ENCODE measurements around the gene CSF2RB.

CSF2RB gene

GRCh38 chr22:36922711-36923110, 9.3 kb downstream of the CSF2RB start:
- no peak for DNase-seq

GRCh38 chr22:36923131-36923788, 9.8 kb downstream of the CSF2RB start:
- no peak for DNase-seq

GRCh38 chr22:36924151-36924698, 10.8 kb downstream of the CSF2RB start:
- no peak for DNase-seq

GRCh38 chr22:36925388-36926290, 12.2 kb downstream of the CSF2RB start:
- no peak for DNase-seq

- no peak for DNase-seq
These were observed 12.9 kb downstream of the CSF2RB start for GRCh38 chr22:36926309-36926708.

GRCh38 chr22:36926721-36927435, 13.4 kb downstream of the CSF2RB start:
- DNase-seq, result no peak

- no peak for DNase-seq
These were observed 14.2 kb downstream of the CSF2RB start for GRCh38 chr22:36927671-36928070.

GRCh38 chr22:36928196-36928595, 14.8 kb downstream of the CSF2RB start:
- no peak for DNase-seq

GRCh38 chr22:36928786-36929535, 15.5 kb downstream of the CSF2RB start:
- no peak for DNase-seq

GRCh38 chr22:36929621-36930020, 16.2 kb downstream of the CSF2RB start:
- DNase-seq, result no peak

- DNase-seq, result no peak
These were observed 16.9 kb downstream of the CSF2RB start for GRCh38 chr22:36930041-36930935.

- DNase-seq, result no peak
These were observed 18.0 kb downstream of the CSF2RB start for GRCh38 chr22:36931446-36931845.

- no peak for DNase-seq
These were observed 20.4 kb downstream of the CSF2RB start for GRCh38 chr22:36933629-36934417.

- DNase-seq, result no peak
These were observed 21.2 kb downstream of the CSF2RB start for GRCh38 chr22:36934418-36935312.

GRCh38 chr22:36935313-36935610, 21.8 kb downstream of the CSF2RB start:
- DNase-seq, result no peak

- no peak for DNase-seq
These were observed 22.3 kb downstream of the CSF2RB start for GRCh38 chr22:36935694-36936093.

- DNase-seq, result no peak
These were observed 23.1 kb downstream of the CSF2RB start for GRCh38 chr22:36936362-36937116.

- DNase-seq, result no peak
These were observed 24.0 kb downstream of the CSF2RB start for GRCh38 chr22:36937319-36938027.
